Endothelial cell of umbilical vein (primary cell): Measurements from ENCODE around the gene FHIT. TPM values are rescaled to one million over a fixed set of nuclear protein-coding genes. Genes with fewer than 3 reads are reported as not detected.

ENCODE experiments used
- BruUV-seq: library from RNA; stranded (reverse); fragments of 400-500 nt; replicated peaks from 2 replicates; lab custom pipeline; 2021; lab: Mats Ljungman, UMichigan
- CTCF ChIA-PET: fragments of 300-600, 350-600 bp; sonication (Branson Sonifier 250); formaldehyde crosslinking; loops from one replicate; lab custom pipeline; 2021; ENCODE audit warnings: antibody characterized with exemption, inconsistent platforms; lab: Charles Lee
- POLR2A ChIA-PET: fragments of 300-600, 350-600 bp; sonication (Branson Sonifier 250); formaldehyde crosslinking; loops from one replicate; lab custom pipeline; 2021; ENCODE audit warnings: antibody characterized with exemption, inconsistent platforms; lab: Charles Lee
- DNase-seq: peaks from one replicate; pipeline ENCODE4 v3.0.0-alpha.2; 2011; ENCODE audit warnings: low read depth, low spot score
- FAIRE-seq: peaks from 2 replicates; lab custom pipeline; 2011; peaks lifted over from hg19 to GRCh38; lab: Jason Lieb, UNC
- H2AFZ ChIP-seq: 2 replicates; pipeline ENCODE4 v1.6.0; 2012; ENCODE audit warnings: low read depth, low read length, control low read depth, inconsistent platforms
- H3K27ac ChIP-seq: 2 replicates; pipeline ENCODE4 v1.5.1; 2011; ENCODE audit warnings: low read depth, mild to moderate bottlenecking, control low read depth, low read length, moderate library complexity; ENCODE audit not compliant: insufficient read depth
- H3K27me3 ChIP-seq, 2 experiments: 2 replicates each; pipeline versions ENCODE4 v1.6.0 to v1.6.1; 2011; ENCODE audit warnings: low read length in 2 of 2, mixed read lengths in 1 of 2; ENCODE audit not compliant: control insufficient read depth in 2 of 2, insufficient read depth in 2 of 2
- H3K36me3 ChIP-seq, 2 experiments: 2 replicates in 1 of 2; 3 replicates in 1 of 2; pipeline ENCODE4 v1.5.1; 2011; ENCODE audit warnings: low read length in 2 of 2, mild to moderate bottlenecking in 1 of 2, moderate library complexity in 1 of 2; ENCODE audit not compliant: control insufficient read depth in 2 of 2, insufficient read depth in 2 of 2; ENCODE audit errors: extremely low read depth in 1 of 2
- H3K4me1 ChIP-seq: 3 replicates; pipeline ENCODE4 v1.5.1; 2011; ENCODE audit warnings: mild to moderate bottlenecking, low read length; ENCODE audit not compliant: control insufficient read depth, insufficient read depth; ENCODE audit errors: extremely low read depth
- H3K4me2 ChIP-seq: 2 replicates; pipeline ENCODE4 v1.6.1; 2011; ENCODE audit warnings: low read length, control low read depth, mixed read lengths; ENCODE audit not compliant: insufficient read depth
- H3K4me3 ChIP-seq, 3 experiments: fragments of 200-600 bp in 1 of 3; sonication (generic), shearing (Covaris generic) in 1 of 3; replicated peaks in 1 of 3; 2 replicates each; pipeline ENCODE4 v1.5.1; 2011 to 2016; ENCODE audit warnings: control low read depth in 3 of 3, low read length in 3 of 3, mild to moderate bottlenecking in 2 of 3, inconsistent platforms in 1 of 3, low read depth in 1 of 3, moderate library complexity in 1 of 3; ENCODE audit not compliant: insufficient read depth in 1 of 3
- H3K79me2 ChIP-seq: 2 replicates; pipeline ENCODE4 v1.6.0; 2012; ENCODE audit warnings: low read length, inconsistent platforms; ENCODE audit not compliant: control insufficient read depth, insufficient read depth
- H3K9ac ChIP-seq: replicated peaks from 2 replicates; pipeline ENCODE3; 2011; ENCODE audit warnings: low read length, control low read depth; ENCODE audit not compliant: insufficient read depth; ENCODE audit errors: extremely low read depth
- H3K9me1 ChIP-seq: replicated peaks from 3 replicates; pipeline ENCODE4 v1.6.0; 2011; ENCODE audit warnings: mild to moderate bottlenecking, low read length; ENCODE audit not compliant: control insufficient read depth, insufficient read depth; ENCODE audit errors: extremely low read depth
- H3K9me3 ChIP-seq: replicated peaks from 2 replicates; pipeline ENCODE4 v1.5.1; 2012; ENCODE audit warnings: low read length, inconsistent platforms; ENCODE audit not compliant: control insufficient read depth, insufficient read depth
- H4K20me1 ChIP-seq: replicated peaks from 2 replicates; pipeline ENCODE3; 2011; ENCODE audit warnings: mild to moderate bottlenecking, low read length; ENCODE audit not compliant: control insufficient read depth, insufficient read depth; ENCODE audit errors: extremely low read depth
- EZH2 ChIP-seq: IDR thresholded peaks from 2 replicates; pipeline ENCODE4 v1.6.1; 2012; ENCODE audit warnings: borderline replicate concordance, low read depth, mild to moderate bottlenecking, moderate library complexity, low read length, inconsistent platforms; ENCODE audit not compliant: severe bottlenecking
- FOS ChIP-seq: IDR thresholded peaks from 2 replicates; pipeline ENCODE4 v1.6.1; 2011; ENCODE audit warnings: mild to moderate bottlenecking, low read length, moderate library complexity, borderline replicate concordance; ENCODE audit not compliant: insufficient read depth
- GATA2 ChIP-seq: IDR thresholded peaks from 2 replicates; pipeline ENCODE4 v1.7.0; 2011; ENCODE audit warnings: low read depth, mild to moderate bottlenecking, moderate library complexity, mixed read lengths, low read length; ENCODE audit not compliant: insufficient read length, insufficient read depth
- JUN ChIP-seq: IDR thresholded peaks from 2 replicates; pipeline ENCODE4 v1.6.1; 2011; ENCODE audit warnings: borderline replicate concordance, low read depth; ENCODE audit not compliant: insufficient read length, insufficient read depth
- MYC ChIP-seq: IDR thresholded peaks from one replicate; pipeline ENCODE4 v1.6.1; 2011; ENCODE audit warnings: mild to moderate bottlenecking, low read depth, low read length
- POLR2A ChIP-seq: IDR thresholded peaks from 2 replicates; pipeline ENCODE4 v1.6.1; 2012; ENCODE audit warnings: low read depth, mild to moderate bottlenecking, control low read depth, low read length
- POLR2AphosphoS5 ChIP-seq: IDR thresholded peaks from 2 replicates; pipeline ENCODE4 v1.6.1; 2012; ENCODE audit warnings: low read depth, mild to moderate bottlenecking, control low read depth, low read length, moderate library complexity; ENCODE audit not compliant: insufficient read depth
- dilution Hi-C: fragments of 300-500 bp; cut with MboI; formaldehyde crosslinking; loops from one replicate; pipeline ENCODE4 v1.15.0; 2019; ENCODE audit warnings: low sequenced_read_pairs; ENCODE audit not compliant: extremely low pct_ligation_motif_present
- intact Hi-C: fragments of 100-400 bp; cut with micrococcal nuclease; formaldehyde crosslinking; loops from one replicate; pipeline ENCODE4 v1.10.0; 2022
- polyA plus RNA-seq, 4 experiments: library from polyadenylated mRNA; depleted of rRNA in 3 of 4; stranded (reverse) in 3 of 4; unstranded in 1 of 4; fragments of >200 nt; gene quantifications; 2 replicates each; pipeline versions ENCODE4 v1.2.1 to v1.2.3, GENCODE V29; 2011 to 2012; ENCODE audit warnings: missing spikeins in 1 of 4
- total RNA-seq: library from RNA; stranded (reverse); gene quantifications from 2 replicates; pipeline ENCODE4 v1.2.3, GENCODE V29; 2021
- TF ChIP-seq, protein P1 (sequence below), 2 donors: IDR thresholded peaks; 1 replicate in 1 of 2; 2 replicates in 1 of 2; pipeline ENCODE4 v1.5.1; 2011; ENCODE audit warnings: low read length in 2 of 2, mild to moderate bottlenecking in 2 of 2, moderate library complexity in 2 of 2, control low read depth in 1 of 2, inconsistent platforms in 1 of 2, low read depth in 1 of 2; ENCODE audit not compliant: insufficient read depth in 1 of 2; ENCODE audit errors: extremely low read depth in 1 of 2
- TF ChIP-seq, protein P2 (sequence below): IDR thresholded peaks from 2 replicates; pipeline ENCODE4 v1.6.1; 2011; ENCODE audit not compliant: insufficient read depth, insufficient read length

Gene FHIT
- total and polyA plus RNA-seq, 2 donors (not counting 3 experiments of a cell fraction or from before 2014, with no cell fraction given): 0.47 to 2.2 TPM

DNA sequence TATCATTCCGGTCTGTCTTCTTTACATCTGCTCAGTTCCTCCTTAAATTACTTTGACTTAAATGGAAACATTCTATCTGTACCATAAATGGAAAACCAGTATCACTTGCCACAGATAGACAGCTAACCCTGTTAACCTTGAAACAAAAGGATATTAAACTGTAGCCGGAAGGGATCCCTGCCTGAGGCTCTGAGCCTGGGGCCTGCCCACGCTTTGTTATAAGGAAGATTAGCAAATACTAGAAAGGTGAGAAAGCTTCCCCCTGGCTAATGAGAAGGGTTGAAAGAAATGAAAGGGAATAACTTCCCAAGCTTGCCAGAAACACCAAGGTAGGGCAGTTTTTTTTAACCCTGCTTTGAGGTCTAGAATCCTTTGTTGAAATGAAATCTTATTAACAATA, 927.6 kb downstream of the FHIT start:
- no peaks in the 10 kb centered on the region for H3K4me1 ChIP-seq
- ChIA-PET POLR2A (no interaction called here), CTCF (no interaction called here)
- no peaks in the 10 kb centered on the region for H3K9me3 ChIP-seq
- no TSS peak for BruUV-seq
- no peaks in the 10 kb centered on the region for H3K9me1 ChIP-seq
- no peaks in the 10 kb centered on the region for H4K20me1 ChIP-seq
- DNase-seq (no peak), FAIRE-seq (no peak)
- H3K27me3 ChIP-seq: no peaks in the 10 kb centered on the region
- no peaks in the 10 kb centered on the region for H3K36me3 ChIP-seq
- no peak overlapping the region for H3K4me2 ChIP-seq
- H3K4me3 ChIP-seq: no peak overlapping the region
- dilution Hi-C loops (no loop called here), intact Hi-C loops (no loop called here)
- H3K79me2 ChIP-seq: no peaks in the 10 kb centered on the region
- H3K9ac ChIP-seq: no peak overlapping the region
- no peak for TF ChIP-seq EZH2
- TF ChIP-seq FOS: no peak
- no peak overlapping the region for H2AFZ ChIP-seq
- H3K27ac ChIP-seq: no peak overlapping the region

DNA sequence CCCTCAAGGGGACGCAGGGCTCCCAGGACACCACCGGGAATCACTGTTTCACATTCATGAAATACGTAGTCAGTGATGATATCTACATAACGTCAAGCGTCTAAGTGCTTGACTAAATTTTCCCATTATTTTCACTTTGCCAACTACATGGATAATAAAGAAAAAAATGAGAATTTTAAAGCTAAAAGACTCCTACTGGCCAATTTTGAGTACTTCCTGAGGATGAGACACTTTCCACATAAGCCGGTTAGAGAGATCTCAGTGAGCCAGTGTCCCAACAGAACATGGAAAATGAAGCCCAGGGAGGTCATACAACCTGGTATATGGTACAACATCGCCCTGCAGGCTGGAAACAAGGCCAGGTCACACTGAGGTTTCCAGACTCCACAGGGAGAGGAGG, 928.1 kb downstream of the FHIT start:
- Histone ChIP-seq H3K4me2 (no peak overlapping the region), H3K4me3 (no peak overlapping the region), H3K9ac (no peak overlapping the region), H3K79me2 (no peaks in the 10 kb centered on the region), H4K20me1 (no peaks in the 10 kb centered on the region), H3K27me3 (no peaks in the 10 kb centered on the region), H3K27ac (no peak overlapping the region), H2AFZ (no peak overlapping the region), H3K9me3 (no peaks in the 10 kb centered on the region), H3K36me3 (no peaks in the 10 kb centered on the region), H3K9me1 (no peaks in the 10 kb centered on the region), H3K4me1 (no peaks in the 10 kb centered on the region)
- DNase-seq: no peak
- dilution Hi-C loops (no loop called here), intact Hi-C loops (no loop called here)
- no peak for TF ChIP-seq EZH2
- no peak for TF ChIP-seq POLR2A
- no peak for TF ChIP-seq GATA2
- TF ChIP-seq POLR2AphosphoS5: no peak
- TF ChIP-seq FOS: no peak
- TF ChIP-seq JUN: no peak
- TF ChIP-seq, protein P1, sequence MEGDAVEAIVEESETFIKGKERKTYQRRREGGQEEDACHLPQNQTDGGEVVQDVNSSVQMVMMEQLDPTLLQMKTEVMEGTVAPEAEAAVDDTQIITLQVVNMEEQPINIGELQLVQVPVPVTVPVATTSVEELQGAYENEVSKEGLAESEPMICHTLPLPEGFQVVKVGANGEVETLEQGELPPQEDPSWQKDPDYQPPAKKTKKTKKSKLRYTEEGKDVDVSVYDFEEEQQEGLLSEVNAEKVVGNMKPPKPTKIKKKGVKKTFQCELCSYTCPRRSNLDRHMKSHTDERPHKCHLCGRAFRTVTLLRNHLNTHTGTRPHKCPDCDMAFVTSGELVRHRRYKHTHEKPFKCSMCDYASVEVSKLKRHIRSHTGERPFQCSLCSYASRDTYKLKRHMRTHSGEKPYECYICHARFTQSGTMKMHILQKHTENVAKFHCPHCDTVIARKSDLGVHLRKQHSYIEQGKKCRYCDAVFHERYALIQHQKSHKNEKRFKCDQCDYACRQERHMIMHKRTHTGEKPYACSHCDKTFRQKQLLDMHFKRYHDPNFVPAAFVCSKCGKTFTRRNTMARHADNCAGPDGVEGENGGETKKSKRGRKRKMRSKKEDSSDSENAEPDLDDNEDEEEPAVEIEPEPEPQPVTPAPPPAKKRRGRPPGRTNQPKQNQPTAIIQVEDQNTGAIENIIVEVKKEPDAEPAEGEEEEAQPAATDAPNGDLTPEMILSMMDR (IDR thresholded peaks at IDR 0.05; ENCODE audit: extremely low read depth in 1 of 2, insufficient read depth in 1 of 2, low read depth in 1 of 2, low read length in 2 of 2): no peak
- TF ChIP-seq, protein P2, sequence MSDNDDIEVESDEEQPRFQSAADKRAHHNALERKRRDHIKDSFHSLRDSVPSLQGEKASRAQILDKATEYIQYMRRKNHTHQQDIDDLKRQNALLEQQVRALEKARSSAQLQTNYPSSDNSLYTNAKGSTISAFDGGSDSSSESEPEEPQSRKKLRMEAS: no peak
- TF ChIP-seq MYC: no peak
- ChIA-PET POLR2A (no interaction called here), CTCF (no interaction called here)
- no peak for FAIRE-seq
- no TSS peak for BruUV-seq
